ENCODE data around the gene STT3A. TPM values are rescaled to one million over a fixed set of nuclear protein-coding genes. Genes with fewer than 3 reads are reported as not detected.

STT3A gene
- total and polyA plus RNA-seq, 2 of the 13 experiments (the other 11 are each of a cell fraction or from before 2014, with no cell fraction given): 229 to 319 TPM

DNA sequence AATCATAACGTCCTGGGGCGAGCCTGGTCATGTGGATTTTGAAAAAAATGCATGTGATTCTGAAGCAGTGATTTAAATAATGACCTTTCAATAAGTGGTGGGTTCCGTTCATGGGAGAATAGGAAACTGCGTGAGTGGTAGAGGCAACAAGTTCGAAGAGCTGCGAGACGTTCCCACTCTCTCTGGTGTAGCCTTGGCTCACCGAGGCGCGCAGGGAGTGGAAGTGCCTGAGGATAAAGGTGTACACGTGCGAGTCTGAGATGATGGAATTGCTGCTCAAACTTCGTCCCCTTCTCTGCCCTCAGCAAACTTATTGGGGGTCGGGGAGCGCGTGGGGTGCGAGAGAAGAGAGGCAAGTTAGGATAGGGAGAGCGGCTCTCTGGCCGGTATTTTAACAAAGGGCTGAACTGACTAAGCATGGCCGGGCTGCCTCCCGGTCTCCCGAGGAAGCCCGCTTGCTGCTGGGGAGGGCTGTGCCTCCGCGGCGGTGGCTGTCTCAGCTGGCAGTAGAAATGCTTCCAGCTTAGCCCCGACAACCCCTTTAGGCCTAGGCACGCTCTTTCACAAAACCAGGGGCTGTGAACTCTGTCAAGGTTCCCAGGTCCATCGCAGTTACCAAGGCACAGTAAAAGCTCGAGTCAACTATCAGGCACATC lies 875 bp upstream of the STT3A start (continued):
- TF ChIP-seq, protein P1, sequence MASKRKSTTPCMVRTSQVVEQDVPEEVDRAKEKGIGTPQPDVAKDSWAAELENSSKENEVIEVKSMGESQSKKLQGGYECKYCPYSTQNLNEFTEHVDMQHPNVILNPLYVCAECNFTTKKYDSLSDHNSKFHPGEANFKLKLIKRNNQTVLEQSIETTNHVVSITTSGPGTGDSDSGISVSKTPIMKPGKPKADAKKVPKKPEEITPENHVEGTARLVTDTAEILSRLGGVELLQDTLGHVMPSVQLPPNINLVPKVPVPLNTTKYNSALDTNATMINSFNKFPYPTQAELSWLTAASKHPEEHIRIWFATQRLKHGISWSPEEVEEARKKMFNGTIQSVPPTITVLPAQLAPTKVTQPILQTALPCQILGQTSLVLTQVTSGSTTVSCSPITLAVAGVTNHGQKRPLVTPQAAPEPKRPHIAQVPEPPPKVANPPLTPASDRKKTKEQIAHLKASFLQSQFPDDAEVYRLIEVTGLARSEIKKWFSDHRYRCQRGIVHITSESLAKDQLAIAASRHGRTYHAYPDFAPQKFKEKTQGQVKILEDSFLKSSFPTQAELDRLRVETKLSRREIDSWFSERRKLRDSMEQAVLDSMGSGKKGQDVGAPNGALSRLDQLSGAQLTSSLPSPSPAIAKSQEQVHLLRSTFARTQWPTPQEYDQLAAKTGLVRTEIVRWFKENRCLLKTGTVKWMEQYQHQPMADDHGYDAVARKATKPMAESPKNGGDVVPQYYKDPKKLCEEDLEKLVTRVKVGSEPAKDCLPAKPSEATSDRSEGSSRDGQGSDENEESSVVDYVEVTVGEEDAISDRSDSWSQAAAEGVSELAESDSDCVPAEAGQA (IDR thresholded peaks at IDR 0.05; ENCODE audit: low read depth): no peak
- TF ChIP-seq, protein P1 (CRISPR knock-in tag; IDR thresholded peaks at IDR 0.05; ENCODE audit: borderline replicate concordance): no peak
- 0 out of 2 replicates have a peak, but pooled peaks have one; percentile 15 for TF ChIP-seq ZNF564 (CRISPR knock-in tag; IDR thresholded peaks at IDR 0.05)
- no peak for TF ChIP-seq DPF2 (CRISPR knock-in tag; IDR thresholded peaks at IDR 0.05; ENCODE audit: borderline replicate concordance, low read depth)
- no peak for TF ChIP-seq PTBP1 (IDR thresholded peaks at IDR 0.05; ENCODE audit: low read depth, low read length, poor library complexity, severe bottlenecking)
- TF ChIP-seq TOE1 (CRISPR knock-in tag; IDR thresholded peaks at IDR 0.05): no peak
- TF ChIP-seq SIX1 (CRISPR knock-in tag; IDR thresholded peaks at IDR 0.05; ENCODE audit: borderline replicate concordance): no peak
- peak; percentile 56 for TF ChIP-seq POLR2G (IDR thresholded peaks at IDR 0.05; ENCODE audit: low read depth, low read length)
- TF ChIP-seq ZNF839 (CRISPR knock-in tag; IDR thresholded peaks at IDR 0.05; ENCODE audit: borderline replicate concordance): no peak
- TF ChIP-seq, protein P2, sequence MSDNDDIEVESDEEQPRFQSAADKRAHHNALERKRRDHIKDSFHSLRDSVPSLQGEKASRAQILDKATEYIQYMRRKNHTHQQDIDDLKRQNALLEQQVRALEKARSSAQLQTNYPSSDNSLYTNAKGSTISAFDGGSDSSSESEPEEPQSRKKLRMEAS (IDR thresholded peaks at IDR 0.05): 0 out of 2 replicates have a peak, but pooled peaks have one; percentile 32
- TF ChIP-seq MXD4 (CRISPR knock-in tag; IDR thresholded peaks at IDR 0.05): 0 out of 2 replicates have a peak, but pooled peaks have one; percentile 5
- TF ChIP-seq GATAD1 (CRISPR knock-in tag; IDR thresholded peaks at IDR 0.05): no peak
- TF ChIP-seq, protein P3, sequence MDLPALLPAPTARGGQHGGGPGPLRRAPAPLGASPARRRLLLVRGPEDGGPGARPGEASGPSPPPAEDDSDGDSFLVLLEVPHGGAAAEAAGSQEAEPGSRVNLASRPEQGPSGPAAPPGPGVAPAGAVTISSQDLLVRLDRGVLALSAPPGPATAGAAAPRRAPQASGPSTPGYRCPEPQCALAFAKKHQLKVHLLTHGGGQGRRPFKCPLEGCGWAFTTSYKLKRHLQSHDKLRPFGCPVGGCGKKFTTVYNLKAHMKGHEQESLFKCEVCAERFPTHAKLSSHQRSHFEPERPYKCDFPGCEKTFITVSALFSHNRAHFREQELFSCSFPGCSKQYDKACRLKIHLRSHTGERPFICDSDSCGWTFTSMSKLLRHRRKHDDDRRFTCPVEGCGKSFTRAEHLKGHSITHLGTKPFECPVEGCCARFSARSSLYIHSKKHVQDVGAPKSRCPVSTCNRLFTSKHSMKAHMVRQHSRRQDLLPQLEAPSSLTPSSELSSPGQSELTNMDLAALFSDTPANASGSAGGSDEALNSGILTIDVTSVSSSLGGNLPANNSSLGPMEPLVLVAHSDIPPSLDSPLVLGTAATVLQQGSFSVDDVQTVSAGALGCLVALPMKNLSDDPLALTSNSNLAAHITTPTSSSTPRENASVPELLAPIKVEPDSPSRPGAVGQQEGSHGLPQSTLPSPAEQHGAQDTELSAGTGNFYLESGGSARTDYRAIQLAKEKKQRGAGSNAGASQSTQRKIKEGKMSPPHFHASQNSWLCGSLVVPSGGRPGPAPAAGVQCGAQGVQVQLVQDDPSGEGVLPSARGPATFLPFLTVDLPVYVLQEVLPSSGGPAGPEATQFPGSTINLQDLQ (CRISPR knock-in tag; IDR thresholded peaks at IDR 0.05): peak; percentile 68; the same call in 1 of the 2 replicates
- TF ChIP-seq, protein P4, sequence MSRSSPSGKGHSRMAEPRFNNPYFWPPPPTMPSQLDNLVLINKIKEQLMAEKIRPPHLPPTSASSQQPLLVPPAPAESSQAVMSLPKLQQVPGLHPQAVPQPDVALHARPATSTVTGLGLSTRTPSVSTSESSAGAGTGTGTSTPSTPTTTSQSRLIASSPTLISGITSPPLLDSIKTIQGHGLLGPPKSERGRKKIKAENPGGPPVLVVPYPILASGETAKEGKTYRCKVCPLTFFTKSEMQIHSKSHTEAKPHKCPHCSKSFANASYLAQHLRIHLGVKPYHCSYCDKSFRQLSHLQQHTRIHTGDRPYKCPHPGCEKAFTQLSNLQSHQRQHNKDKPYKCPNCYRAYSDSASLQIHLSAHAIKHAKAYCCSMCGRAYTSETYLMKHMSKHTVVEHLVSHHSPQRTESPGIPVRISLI (CRISPR knock-in tag; IDR thresholded peaks at IDR 0.05; ENCODE audit: borderline replicate concordance): no peak
- TF ChIP-seq SP140L (CRISPR knock-in tag; IDR thresholded peaks at IDR 0.05; ENCODE audit: borderline replicate concordance): no peak
- no peak for TF ChIP-seq GLI4 (CRISPR knock-in tag; IDR thresholded peaks at IDR 0.05; ENCODE audit: borderline replicate concordance)
- TF ChIP-seq ZBTB7A (CRISPR knock-in tag; IDR thresholded peaks at IDR 0.05): no peak
- TF ChIP-seq ZNF234 (CRISPR knock-in tag; conservative IDR thresholded peaks at IDR 0.05): no peak
- TF ChIP-seq HDAC1 (CRISPR knock-in tag; IDR thresholded peaks at IDR 0.05): peak; percentile 18; the same call in 1 of the 2 replicates
